GM12864 (cell line): ENCODE results near the gene DUSP8.

ENCODE experiments used
- DNase-seq: peaks from one replicate; pipeline ENCODE4 v3.0.0-alpha.2; 2011; ENCODE audit warnings: low read depth
- H3K4me3 ChIP-seq: 2 replicates; pipeline ENCODE4 v1.5.1; 2011; ENCODE audit warnings: mild to moderate bottlenecking, low read depth, low read length, control low read depth
- TF ChIP-seq, protein P1 (sequence below): IDR thresholded peaks from 2 replicates; pipeline ENCODE4 v1.5.1; 2011; ENCODE audit warnings: low read depth, mild to moderate bottlenecking, moderate library complexity, low read length, control low read depth, inconsistent platforms; ENCODE audit errors: missing control alignments

DUSP8 gene

GRCh38 chr11:1504581-1505290 is 67.3 kb downstream of the DUSP8 start:
- TF ChIP-seq, protein P1, sequence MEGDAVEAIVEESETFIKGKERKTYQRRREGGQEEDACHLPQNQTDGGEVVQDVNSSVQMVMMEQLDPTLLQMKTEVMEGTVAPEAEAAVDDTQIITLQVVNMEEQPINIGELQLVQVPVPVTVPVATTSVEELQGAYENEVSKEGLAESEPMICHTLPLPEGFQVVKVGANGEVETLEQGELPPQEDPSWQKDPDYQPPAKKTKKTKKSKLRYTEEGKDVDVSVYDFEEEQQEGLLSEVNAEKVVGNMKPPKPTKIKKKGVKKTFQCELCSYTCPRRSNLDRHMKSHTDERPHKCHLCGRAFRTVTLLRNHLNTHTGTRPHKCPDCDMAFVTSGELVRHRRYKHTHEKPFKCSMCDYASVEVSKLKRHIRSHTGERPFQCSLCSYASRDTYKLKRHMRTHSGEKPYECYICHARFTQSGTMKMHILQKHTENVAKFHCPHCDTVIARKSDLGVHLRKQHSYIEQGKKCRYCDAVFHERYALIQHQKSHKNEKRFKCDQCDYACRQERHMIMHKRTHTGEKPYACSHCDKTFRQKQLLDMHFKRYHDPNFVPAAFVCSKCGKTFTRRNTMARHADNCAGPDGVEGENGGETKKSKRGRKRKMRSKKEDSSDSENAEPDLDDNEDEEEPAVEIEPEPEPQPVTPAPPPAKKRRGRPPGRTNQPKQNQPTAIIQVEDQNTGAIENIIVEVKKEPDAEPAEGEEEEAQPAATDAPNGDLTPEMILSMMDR: no peak
- DNase-seq: no peak
- no peak overlapping the region for H3K4me3 ChIP-seq

DNA sequence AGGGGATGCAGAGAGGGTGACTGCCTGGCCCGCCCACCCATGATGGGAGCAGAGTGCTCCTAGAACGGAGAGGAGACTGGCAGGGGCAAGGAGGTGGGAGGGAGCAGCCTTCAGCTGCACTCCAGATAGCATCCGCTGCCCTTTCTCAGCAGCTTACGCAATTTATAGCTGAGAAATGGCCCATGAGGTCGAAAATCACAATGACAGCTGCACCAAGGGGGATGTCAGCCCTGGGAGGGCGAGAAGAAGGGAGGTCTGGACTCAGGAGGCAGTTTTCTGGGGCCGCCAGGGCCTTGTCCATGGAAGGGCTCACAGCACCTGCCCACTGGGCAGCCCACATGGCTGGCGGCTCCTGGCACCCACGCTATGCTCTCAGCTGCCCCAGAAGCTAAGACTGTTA is 67.9 kb downstream of the DUSP8 start:
- H3K4me3 ChIP-seq: no peak overlapping the region
- TF ChIP-seq, protein P1: no peak
- no peak for DNase-seq
